Testis (tissue), 3 donors: Measurements from ENCODE around the gene KCNJ1. TPM values are rescaled to one million over a fixed set of nuclear protein-coding genes. Genes with fewer than 3 reads are reported as not detected.
A peak's percentile ranks its signal among the peaks of the same experiment; 100 is the strongest.

Source experiments
- DNase-seq: peaks from one replicate; pipeline ENCODE4 v3.0.0-alpha.2; 2019
- H3K27ac ChIP-seq, 2 donors: fragments of 200-600 bp; sonication (generic); one replicate each; pipeline ENCODE4 v1.5.1; 2019
- H3K27me3 ChIP-seq: fragments of 200-600 bp; sonication (generic); one replicate; pipeline ENCODE4 v1.5.1; 2019
- H3K36me3 ChIP-seq: fragments of 200-600 bp; sonication (generic); one replicate; pipeline ENCODE4 v1.5.1; 2017; ENCODE audit warnings: low read depth; ENCODE audit errors: missing control alignments
- H3K4me1 ChIP-seq: fragments of 200-600 bp; sonication (generic); one replicate; pipeline ENCODE4 v1.5.1; 2019
- H3K4me3 ChIP-seq, 2 donors: fragments of 200-600 bp; sonication (generic); one replicate each; pipeline ENCODE4 v1.5.1; 2017 to 2019
- H3K9me3 ChIP-seq: fragments of 200-600 bp; sonication (generic); one replicate; pipeline ENCODE4 v1.5.1; 2017
- POLR2A ChIP-seq: fragments of 450-650 bp; IDR thresholded peaks from one replicate; pipeline ENCODE4 v1.6.1; 2017; ENCODE audit warnings: antibody characterized with exemption, mild to moderate bottlenecking, moderate library complexity
- WGBS, 2 donors: methylation state at CpG; one replicate each; pipeline ENCODE4 v1.1.5; 2018; 5-methylcytosine and 5-hydroxymethylcytosine counted together
- intact Hi-C: fragments of 100-400 bp; cut with DNase I; formaldehyde crosslinking; loops from one replicate; pipeline ENCODE4 v1.15.1; 2023; ENCODE audit warnings: low total_unique reads
- polyA plus RNA-seq: library from polyadenylated mRNA; stranded (reverse); fragments of 350-450 nt; fragmentation: Illumina TruSeq; extraction: RNeasy Lipid Tissue Mini Kit (QIAGEN cat#74804); gene quantifications from one replicate; pipeline ENCODE4 v1.2.3, GENCODE V29; 2014; ENCODE audit warnings: low read depth, low replicate concordance; ENCODE audit not compliant: insufficient read depth
- total RNA-seq, 2 donors: library from RNA; depleted of rRNA; stranded (reverse); fragments of >200 nt; gene quantifications; one replicate each; pipeline ENCODE4 v1.2.3, GENCODE V29; 2016
- TF ChIP-seq, protein P1 (sequence below), 3 experiments: fragments of 450-650 bp in 2 of 3; fragments of 200-600 bp in 1 of 3; sonication (generic) in 1 of 3; IDR thresholded peaks; one replicate each; pipeline ENCODE4 v1.5.1; 2016 to 2019; ENCODE audit warnings: antibody characterized with exemption in 3 of 3, mild to moderate bottlenecking in 2 of 3, moderate library complexity in 1 of 3

KCNJ1 gene
- total and polyA plus RNA-seq, 3 donors from 2014 or later = 0.12 to 0.24 (median 0.16) TPM

DNA sequence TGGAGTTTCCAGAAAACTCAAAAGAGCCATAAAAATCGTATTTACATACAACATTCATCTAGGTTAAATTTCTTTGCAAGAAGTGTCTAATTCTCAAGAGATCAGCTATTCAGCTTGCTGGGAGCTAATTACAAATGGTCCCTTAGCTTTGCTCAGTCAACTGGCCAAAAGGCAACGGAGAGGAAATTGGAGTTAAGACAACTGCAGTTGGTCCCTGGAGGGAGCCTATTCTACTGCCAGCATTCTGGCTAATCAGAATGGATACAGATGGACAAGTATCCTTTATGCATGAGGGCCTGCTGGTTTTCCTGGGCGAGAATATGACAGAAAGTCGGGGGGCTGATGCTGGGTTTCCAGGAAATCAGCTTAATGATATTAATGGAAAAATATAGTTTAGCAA lies 45.5 kb downstream of the KCNJ1 start:
- H3K27me3 ChIP-seq = no peaks in the 10 kb centered on the region
- no peak overlapping the region for H3K4me3 ChIP-seq
- no peak for DNase-seq
- no peaks in the 10 kb centered on the region for H3K9me3 ChIP-seq
- intact Hi-C loops = no loop called here
- H3K4me1 ChIP-seq = no peaks in the 10 kb centered on the region
- H3K36me3 ChIP-seq = no peaks in the 10 kb centered on the region
- WGBS, 2 donors = 79 to 93% methylated on average over 4 of the region's 4 CpGs
- TF ChIP-seq, protein P1, sequence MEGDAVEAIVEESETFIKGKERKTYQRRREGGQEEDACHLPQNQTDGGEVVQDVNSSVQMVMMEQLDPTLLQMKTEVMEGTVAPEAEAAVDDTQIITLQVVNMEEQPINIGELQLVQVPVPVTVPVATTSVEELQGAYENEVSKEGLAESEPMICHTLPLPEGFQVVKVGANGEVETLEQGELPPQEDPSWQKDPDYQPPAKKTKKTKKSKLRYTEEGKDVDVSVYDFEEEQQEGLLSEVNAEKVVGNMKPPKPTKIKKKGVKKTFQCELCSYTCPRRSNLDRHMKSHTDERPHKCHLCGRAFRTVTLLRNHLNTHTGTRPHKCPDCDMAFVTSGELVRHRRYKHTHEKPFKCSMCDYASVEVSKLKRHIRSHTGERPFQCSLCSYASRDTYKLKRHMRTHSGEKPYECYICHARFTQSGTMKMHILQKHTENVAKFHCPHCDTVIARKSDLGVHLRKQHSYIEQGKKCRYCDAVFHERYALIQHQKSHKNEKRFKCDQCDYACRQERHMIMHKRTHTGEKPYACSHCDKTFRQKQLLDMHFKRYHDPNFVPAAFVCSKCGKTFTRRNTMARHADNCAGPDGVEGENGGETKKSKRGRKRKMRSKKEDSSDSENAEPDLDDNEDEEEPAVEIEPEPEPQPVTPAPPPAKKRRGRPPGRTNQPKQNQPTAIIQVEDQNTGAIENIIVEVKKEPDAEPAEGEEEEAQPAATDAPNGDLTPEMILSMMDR (IDR thresholded peaks at IDR 0.05) = no peak
- no peak for TF ChIP-seq POLR2A
- no peak overlapping the region for H3K27ac ChIP-seq

DNA sequence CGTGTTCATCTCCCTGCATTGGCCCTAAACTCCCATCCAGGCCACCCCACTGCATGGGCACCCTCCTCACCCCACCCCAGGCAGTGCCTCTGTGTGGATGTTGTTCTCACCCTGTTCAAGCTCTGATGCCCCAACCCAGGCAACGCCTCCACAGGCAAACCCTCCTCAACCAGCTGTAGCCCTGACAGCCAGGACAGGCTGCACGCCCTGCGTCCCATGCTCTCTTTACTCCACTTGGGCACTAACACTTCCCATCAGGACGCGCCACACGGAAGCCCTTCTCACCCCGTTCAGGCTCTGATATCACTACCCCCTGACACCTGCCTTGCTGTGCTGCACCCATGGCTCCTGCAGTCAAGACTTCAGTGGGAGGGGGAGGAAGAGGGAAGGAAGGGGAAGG lies 47.9 kb downstream of the KCNJ1 start:
- H3K27me3 ChIP-seq = no peaks in the 10 kb centered on the region
- no peak overlapping the region for H3K27ac ChIP-seq
- DNase-seq = no peak
- WGBS, 2 donors = 93 to 94% methylated on average over 8 of the region's 8 CpGs
- no peak overlapping the region for H3K4me3 ChIP-seq
- TF ChIP-seq POLR2A = no peak
- TF ChIP-seq, protein P1 (IDR thresholded peaks at IDR 0.05) = no peak
- no peaks in the 10 kb centered on the region for H3K9me3 ChIP-seq
- intact Hi-C loops = no loop called here
- H3K4me1 ChIP-seq = no peaks in the 10 kb centered on the region
- no peaks in the 10 kb centered on the region for H3K36me3 ChIP-seq

DNA sequence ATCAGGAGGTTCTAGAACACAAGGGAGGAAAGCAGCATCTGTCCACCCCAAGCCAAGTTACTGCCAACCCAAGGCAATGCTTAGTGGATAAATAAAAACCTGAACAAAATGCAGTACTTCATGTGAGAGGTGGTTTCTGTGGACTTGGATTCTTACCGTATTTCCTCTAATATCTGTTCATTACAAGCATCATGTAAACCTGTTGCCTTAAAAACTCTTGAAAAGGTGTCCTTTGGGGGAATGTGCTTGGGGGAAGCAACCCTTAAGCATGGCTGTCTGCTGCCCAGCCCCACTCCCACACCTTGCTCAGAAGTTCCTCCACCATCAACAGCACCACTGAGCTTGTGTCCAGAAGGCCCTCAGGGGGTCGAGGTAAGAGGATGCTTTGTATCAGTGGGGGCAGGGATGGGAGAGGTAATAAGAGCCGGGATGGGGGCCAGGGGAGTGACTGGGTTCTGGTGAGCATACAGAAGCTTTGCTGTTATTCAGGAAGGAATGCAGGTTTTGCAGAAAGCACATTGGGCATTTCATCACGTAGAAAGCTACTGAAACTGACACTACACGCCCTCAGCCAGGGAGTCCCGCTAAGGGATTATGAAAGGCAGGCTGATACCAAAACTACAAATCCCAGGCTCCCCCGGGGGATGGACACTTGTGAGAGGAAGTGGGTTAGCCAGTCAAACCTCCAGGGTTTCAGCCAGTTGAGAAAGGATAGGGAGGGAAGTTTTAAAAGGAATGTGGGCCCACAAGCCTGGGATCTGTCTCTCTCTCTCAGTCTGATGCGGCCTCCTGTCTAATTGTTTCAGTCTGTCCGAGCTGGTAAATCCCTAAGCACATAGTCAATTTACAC lies 52.0 kb downstream of the KCNJ1 start:
- no peaks in the 10 kb centered on the region for H3K9me3 ChIP-seq
- WGBS, 2 donors = 33 to 38% methylated on average over 9 of the region's 9 CpGs
- TF ChIP-seq, protein P1 (IDR thresholded peaks at IDR 0.05) = no peak
- TF ChIP-seq POLR2A = no peak

DNA sequence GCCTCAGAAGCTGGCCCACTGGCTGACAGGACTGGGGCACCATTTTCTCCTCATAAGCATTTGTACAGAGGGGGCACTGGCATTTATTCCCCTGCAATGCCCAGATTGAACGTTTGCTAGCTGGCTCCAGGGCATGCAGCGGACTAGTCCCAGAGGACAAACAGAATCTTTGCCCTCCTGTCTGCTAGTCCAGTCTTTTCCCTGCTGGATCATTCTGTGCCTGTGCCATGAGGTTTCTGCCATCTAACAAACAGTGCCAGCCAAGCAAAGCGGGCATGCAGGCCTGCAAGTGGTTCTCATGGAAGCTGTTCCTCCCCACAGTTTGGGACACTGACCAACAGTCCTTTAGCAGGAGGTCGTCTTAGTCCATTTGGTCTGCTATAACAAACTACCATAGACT lies 53.4 kb downstream of the KCNJ1 start:
- no peaks in the 10 kb centered on the region for H3K36me3 ChIP-seq
- no peak for TF ChIP-seq POLR2A
- TF ChIP-seq, protein P1 (IDR thresholded peaks at IDR 0.05) = no peak
- no peaks in the 10 kb centered on the region for H3K27me3 ChIP-seq
- intact Hi-C loops = no loop called here
- DNase-seq = no peak
- no peaks in the 10 kb centered on the region for H3K9me3 ChIP-seq
- WGBS, 2 donors = 86 to 96% methylated on average over 3 to 4 of the region's 4 CpGs
- H3K4me1 ChIP-seq = no peaks in the 10 kb centered on the region
- no peak overlapping the region for H3K4me3 ChIP-seq
- no peak overlapping the region for H3K27ac ChIP-seq

More for the DNA sequence above, 52.0 kb downstream of the KCNJ1 start:
- intact Hi-C loops = no loop called here
- Histone ChIP-seq H3K27me3 (no peaks in the 10 kb centered on the region), H3K4me3 (no peak overlapping the region), H3K4me1 (no peaks in the 10 kb centered on the region), H3K27ac (no peak overlapping the region), H3K36me3 (no peaks in the 10 kb centered on the region)
- peak; percentile 53 for DNase-seq
